ENCODE measurements around the gene APLN.

The APLN gene

DNA sequence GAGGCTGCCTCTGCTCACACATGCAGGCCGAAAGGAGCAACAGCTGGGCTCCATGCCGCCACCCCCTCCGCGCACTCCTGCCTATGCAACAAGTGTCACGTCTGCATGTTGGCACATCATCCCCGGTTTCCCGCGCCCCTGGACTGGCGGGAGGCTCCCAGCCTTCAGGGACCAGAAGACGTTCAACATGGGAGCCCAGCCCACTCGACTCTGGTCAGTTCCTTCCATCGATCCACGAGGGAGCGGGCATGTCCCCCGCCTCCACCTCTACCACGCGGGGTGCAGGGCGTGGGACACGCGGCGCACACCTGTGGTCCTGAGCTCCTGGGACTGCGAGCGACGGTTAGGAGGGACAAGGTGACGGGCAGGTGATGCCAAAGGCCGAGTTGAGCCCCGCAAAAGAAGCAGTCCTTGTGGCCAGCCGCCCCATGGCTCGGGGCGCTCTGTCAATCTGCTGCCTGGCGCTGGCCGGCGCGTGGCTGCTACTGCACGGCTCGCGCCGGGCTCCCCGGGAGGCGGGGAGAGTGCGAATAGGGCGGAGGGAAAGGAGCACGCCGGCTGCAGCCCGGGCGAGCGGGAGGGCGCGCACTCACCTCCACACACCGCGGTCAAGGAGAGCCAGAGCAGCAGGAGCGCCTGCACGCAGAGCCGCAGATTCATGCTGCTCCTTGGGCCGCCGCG, 645 bp downstream of the APLN start:
- H3K4me3 ChIP-seq = peak overlapping the region; percentile 55 to 58
- H3K27ac ChIP-seq = peak overlapping the region; percentile 41 to 78
- peak in 1 of 2 donors; percentile 81 for DNase-seq
- no peaks in the 10 kb centered on the region for H3K36me3 ChIP-seq
- H3K4me1 ChIP-seq = peaks cover 0 to 14% (median 11%) of the 10 kb centered on the region in 4 donors
- H3K9me3 ChIP-seq = no peaks in the 10 kb centered on the region
- intact Hi-C loops (cut with DNase I; ENCODE audit: low total_unique reads) = no loop called here
- H3K27me3 ChIP-seq = no peaks in the 10 kb centered on the region
- TF ChIP-seq, protein P1, sequence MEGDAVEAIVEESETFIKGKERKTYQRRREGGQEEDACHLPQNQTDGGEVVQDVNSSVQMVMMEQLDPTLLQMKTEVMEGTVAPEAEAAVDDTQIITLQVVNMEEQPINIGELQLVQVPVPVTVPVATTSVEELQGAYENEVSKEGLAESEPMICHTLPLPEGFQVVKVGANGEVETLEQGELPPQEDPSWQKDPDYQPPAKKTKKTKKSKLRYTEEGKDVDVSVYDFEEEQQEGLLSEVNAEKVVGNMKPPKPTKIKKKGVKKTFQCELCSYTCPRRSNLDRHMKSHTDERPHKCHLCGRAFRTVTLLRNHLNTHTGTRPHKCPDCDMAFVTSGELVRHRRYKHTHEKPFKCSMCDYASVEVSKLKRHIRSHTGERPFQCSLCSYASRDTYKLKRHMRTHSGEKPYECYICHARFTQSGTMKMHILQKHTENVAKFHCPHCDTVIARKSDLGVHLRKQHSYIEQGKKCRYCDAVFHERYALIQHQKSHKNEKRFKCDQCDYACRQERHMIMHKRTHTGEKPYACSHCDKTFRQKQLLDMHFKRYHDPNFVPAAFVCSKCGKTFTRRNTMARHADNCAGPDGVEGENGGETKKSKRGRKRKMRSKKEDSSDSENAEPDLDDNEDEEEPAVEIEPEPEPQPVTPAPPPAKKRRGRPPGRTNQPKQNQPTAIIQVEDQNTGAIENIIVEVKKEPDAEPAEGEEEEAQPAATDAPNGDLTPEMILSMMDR (IDR thresholded peaks at IDR 0.05) = no peak

- Histone ChIP-seq H3K9me3 (no peaks in the 10 kb centered on the region), H3K27ac (peak overlapping the region; percentile 41 to 78), H3K36me3 (no peaks in the 10 kb centered on the region), H3K4me1 (peaks cover 0 to 14% (median 11%) of the 10 kb centered on the region in 4 donors), H3K27me3 (no peaks in the 10 kb centered on the region), H3K4me3 (peak overlapping the region; percentile 55 to 58)
- TF ChIP-seq, protein P1 (IDR thresholded peaks at IDR 0.05) = no peak
- DNase-seq = peak in 1 of 2 donors; percentile 72
- intact Hi-C loops (cut with DNase I; ENCODE audit: low total_unique reads) = no loop called here
These were observed 1.4 kb downstream of the APLN start for GRCh38 chrX:129653181-129653970.

DNA sequence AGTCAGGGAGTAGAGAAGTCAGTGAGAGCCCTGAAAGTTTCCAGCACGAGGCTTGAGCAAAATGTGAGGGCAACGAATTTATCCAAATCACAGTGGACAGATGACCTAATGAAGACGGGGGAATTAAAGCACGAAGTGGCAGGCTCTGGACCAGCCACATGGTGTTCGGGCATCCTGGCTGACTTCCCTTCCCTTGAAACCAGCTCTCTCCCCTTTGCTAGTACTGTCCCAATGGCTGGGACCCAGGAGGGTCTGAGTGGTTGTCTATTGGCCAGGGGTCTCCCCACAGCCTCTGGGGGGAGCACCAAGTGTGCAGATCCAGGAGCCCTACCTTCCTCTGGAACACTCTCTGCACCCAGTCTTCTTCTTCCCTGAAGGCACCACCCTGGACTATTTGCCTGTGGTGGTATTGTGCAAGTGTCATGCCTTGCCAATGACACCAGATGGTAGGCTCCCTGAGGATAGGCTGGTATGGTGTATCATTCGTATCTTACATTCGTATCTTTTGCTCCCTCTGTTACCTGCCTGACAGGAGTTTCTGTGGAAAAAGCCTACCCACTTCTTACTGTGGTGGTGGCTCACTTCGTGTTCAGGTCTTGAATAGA, 2.1 kb downstream of the APLN start:
- Histone ChIP-seq H3K27me3 (no peaks in the 10 kb centered on the region), H3K4me3 (no peak overlapping the region), H3K9me3 (no peaks in the 10 kb centered on the region), H3K27ac (peak overlapping the region; percentile 41 to 78), H3K36me3 (no peaks in the 10 kb centered on the region), H3K4me1 (peaks cover 0 to 14% (median 11%) of the 10 kb centered on the region in 4 donors)
- intact Hi-C loops (cut with DNase I; ENCODE audit: low total_unique reads) = no loop called here
- TF ChIP-seq, protein P1 (IDR thresholded peaks at IDR 0.05) = no peak
- DNase-seq = no peak

DNA sequence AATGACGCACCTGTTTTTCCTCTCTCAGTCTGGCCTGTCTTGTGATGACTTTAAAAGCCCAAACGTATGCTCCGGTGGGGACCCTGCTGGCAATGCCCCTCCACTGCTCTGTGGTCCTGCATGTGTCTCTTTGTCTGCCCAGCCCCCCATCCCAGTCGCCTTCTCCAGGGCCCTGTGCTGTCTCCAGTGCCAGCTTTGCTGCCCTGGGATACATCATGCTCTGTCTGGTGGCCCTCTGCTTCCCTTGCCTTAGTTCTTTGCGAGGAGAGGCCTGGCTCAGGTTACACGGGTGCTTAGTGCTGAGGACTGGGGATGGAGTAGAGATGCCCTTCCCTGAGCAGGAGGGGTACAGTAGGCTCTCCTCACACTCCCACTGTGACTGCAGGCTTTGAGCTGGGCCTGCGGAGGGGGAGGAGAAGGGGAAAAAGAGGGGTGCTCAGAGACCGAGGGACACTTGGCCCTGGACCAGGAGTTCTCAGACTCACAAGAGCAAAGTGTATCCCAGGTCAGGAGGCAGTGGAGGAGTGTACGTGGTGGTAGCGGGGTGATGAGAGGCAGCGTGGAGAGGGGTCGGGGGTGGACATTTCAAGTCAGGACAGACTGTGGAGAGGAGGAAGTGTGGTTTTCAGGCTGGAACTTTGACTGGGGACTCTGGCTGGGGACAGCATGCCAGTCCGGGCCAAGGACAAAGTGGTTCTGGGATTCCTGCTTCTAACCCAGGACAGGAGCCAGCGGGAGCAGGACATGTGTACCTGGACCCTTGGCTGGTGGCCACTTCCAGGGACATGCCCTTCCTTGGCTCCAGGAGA, 2.8 kb downstream of the APLN start:
- DNase-seq = no peak
- intact Hi-C loops (cut with DNase I; ENCODE audit: low total_unique reads) = no loop called here
- no peaks in the 10 kb centered on the region for H3K27me3 ChIP-seq
- H3K4me3 ChIP-seq = no peak overlapping the region
- H3K9me3 ChIP-seq = no peaks in the 10 kb centered on the region
- H3K36me3 ChIP-seq = no peaks in the 10 kb centered on the region
- TF ChIP-seq, protein P1 (IDR thresholded peaks at IDR 0.05) = no peak
- H3K4me1 ChIP-seq = peaks cover 0 to 14% (median 11%) of the 10 kb centered on the region in 4 donors
- H3K27ac ChIP-seq = no peak overlapping the region

DNA sequence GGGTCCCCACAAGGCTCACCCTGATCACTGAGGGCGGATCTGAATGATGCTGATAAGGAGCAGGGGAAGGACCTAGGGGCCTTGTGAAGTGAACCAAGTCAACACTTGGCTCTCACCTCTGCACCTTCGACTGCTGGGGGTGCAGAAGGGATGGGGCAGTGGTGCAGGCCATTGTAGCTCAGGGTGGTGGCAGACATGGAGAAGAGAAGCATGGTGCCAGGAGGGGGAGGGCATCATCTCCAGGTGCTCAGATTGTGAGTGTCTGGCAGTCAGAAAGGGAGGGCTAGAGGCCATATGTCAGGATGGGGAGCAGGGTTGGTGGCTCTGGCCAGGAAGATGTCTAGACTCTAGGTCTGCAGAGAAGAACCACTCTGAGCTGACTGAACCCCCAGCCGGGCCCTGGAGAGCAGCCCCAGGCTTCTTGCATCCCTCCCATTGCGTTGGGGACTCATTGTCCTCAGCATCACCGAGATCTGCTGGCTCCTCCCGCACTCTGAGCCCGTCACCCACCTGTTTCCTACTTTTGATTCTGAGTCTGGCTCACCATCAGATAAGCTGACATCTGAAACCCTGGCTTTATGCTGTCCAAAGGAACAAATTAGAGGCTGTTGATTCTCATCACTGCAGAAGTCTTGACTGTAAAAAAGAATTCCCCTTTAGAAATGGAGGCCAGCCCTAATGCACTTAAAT, 3.8 kb downstream of the APLN start:
- Histone ChIP-seq H3K9me3 (no peaks in the 10 kb centered on the region), H3K4me1 (peaks cover 0 to 14% (median 11%) of the 10 kb centered on the region in 4 donors), H3K36me3 (no peaks in the 10 kb centered on the region), H3K4me3 (no peak overlapping the region), H3K27ac (no peak overlapping the region), H3K27me3 (no peaks in the 10 kb centered on the region)
- intact Hi-C loops (cut with DNase I; ENCODE audit: low total_unique reads) = no loop called here
- DNase-seq = no peak
- TF ChIP-seq, protein P1 (IDR thresholded peaks at IDR 0.05) = no peak
